Measurements from ENCODE around the gene SUB1. TPM values are rescaled to one million over a fixed set of nuclear protein-coding genes. Genes with fewer than 3 reads are reported as not detected.

SUB1 gene
- total and polyA plus RNA-seq, 2 donors (not counting 1 experiment from before 2014, with no cell fraction given): 88.0 to 358 TPM

- peaks cover 7% of the 10 kb centered on the region for H3K4me1 ChIP-seq (ENCODE audit: control insufficient read depth, extremely low read depth, insufficient read depth, low read length)
- DNase-seq (ENCODE audit: low read depth in 2 of 2): no peak
- H3K9me3 ChIP-seq (ENCODE audit: control insufficient read depth, insufficient read depth, low read depth, low read length): no peaks in the 10 kb centered on the region
- H2AFZ ChIP-seq (ENCODE audit: low read length): no peak overlapping the region
- H3K79me2 ChIP-seq (ENCODE audit: control insufficient read depth, insufficient read depth, low read length): peaks cover 37% of the 10 kb centered on the region
- H3K27me3 ChIP-seq (ENCODE audit: control insufficient read depth, insufficient read depth, low read length): no peaks in the 10 kb centered on the region
- no peak overlapping the region for H3K4me3 ChIP-seq (replicated peaks in 1 of 4; ENCODE audit: control extremely low read depth in 1 of 4, insufficient read depth in 1 of 4, low read depth in 3 of 4, low read length in 4 of 4)
- peaks cover 7% of the 10 kb centered on the region for H3K36me3 ChIP-seq (ENCODE audit: control insufficient read depth, insufficient read depth, low read length)
- H3K27ac ChIP-seq (ENCODE audit: insufficient read depth, low read length): no peak overlapping the region
- H3K9ac ChIP-seq (ENCODE audit: insufficient read depth, low read length): no peak overlapping the region
- H3K4me2 ChIP-seq (ENCODE audit: extremely low read depth, insufficient read depth, low read length): no peak overlapping the region
- H4K20me1 ChIP-seq (ENCODE audit: control insufficient read depth, extremely low read depth, insufficient read depth, low read length): no peaks in the 10 kb centered on the region
- TF ChIP-seq CTCF (conservative IDR thresholded peaks at IDR 0.05 in 1 of 2, IDR thresholded peaks at IDR 0.05 in 1 of 2; ENCODE audit: low read depth in 1 of 2, low read length in 2 of 2) (no peak), EZH2 (IDR thresholded peaks at IDR 0.05; ENCODE audit: low read length, missing control alignments) (no peak)
Observed at GRCh38 chr5:32597041-32597629, 11.8 kb downstream of the SUB1 start.

- Histone ChIP-seq H3K79me2 (ENCODE audit: control insufficient read depth, insufficient read depth, low read length) (peaks cover 31% of the 10 kb centered on the region), H3K36me3 (ENCODE audit: control insufficient read depth, insufficient read depth, low read length) (peaks cover 3% of the 10 kb centered on the region), H3K9ac (ENCODE audit: insufficient read depth, low read length) (no peak overlapping the region), H3K4me2 (ENCODE audit: extremely low read depth, insufficient read depth, low read length) (no peak overlapping the region), H3K27ac (ENCODE audit: insufficient read depth, low read length) (no peak overlapping the region), H4K20me1 (ENCODE audit: control insufficient read depth, extremely low read depth, insufficient read depth, low read length) (no peaks in the 10 kb centered on the region), H3K27me3 (ENCODE audit: control insufficient read depth, insufficient read depth, low read length) (no peaks in the 10 kb centered on the region), H2AFZ (ENCODE audit: low read length) (no peak overlapping the region), H3K4me1 (ENCODE audit: control insufficient read depth, extremely low read depth, insufficient read depth, low read length) (peaks cover 7% of the 10 kb centered on the region), H3K4me3 (replicated peaks in 1 of 4; ENCODE audit: control extremely low read depth in 1 of 4, insufficient read depth in 1 of 4, low read depth in 3 of 4, low read length in 4 of 4) (no peak overlapping the region), H3K9me3 (ENCODE audit: control insufficient read depth, insufficient read depth, low read depth, low read length) (no peaks in the 10 kb centered on the region)
- DNase-seq (ENCODE audit: low read depth in 2 of 2): no peak
- TF ChIP-seq CTCF (conservative IDR thresholded peaks at IDR 0.05 in 1 of 2, IDR thresholded peaks at IDR 0.05 in 1 of 2; ENCODE audit: low read depth in 1 of 2, low read length in 2 of 2) (no peak), EZH2 (IDR thresholded peaks at IDR 0.05; ENCODE audit: low read length, missing control alignments) (no peak)
Observed at GRCh38 chr5:32598260-32598937, 13.0 kb downstream of the SUB1 start.

- Histone ChIP-seq H3K27ac (ENCODE audit: insufficient read depth, low read length) (no peak overlapping the region), H3K27me3 (ENCODE audit: control insufficient read depth, insufficient read depth, low read length) (no peaks in the 10 kb centered on the region), H3K79me2 (ENCODE audit: control insufficient read depth, insufficient read depth, low read length) (peaks cover 27% of the 10 kb centered on the region), H3K36me3 (ENCODE audit: control insufficient read depth, insufficient read depth, low read length) (peaks cover 3% of the 10 kb centered on the region), H3K4me3 (replicated peaks in 1 of 4; ENCODE audit: control extremely low read depth in 1 of 4, insufficient read depth in 1 of 4, low read depth in 3 of 4, low read length in 4 of 4) (no peak overlapping the region), H4K20me1 (ENCODE audit: control insufficient read depth, extremely low read depth, insufficient read depth, low read length) (no peaks in the 10 kb centered on the region), H2AFZ (ENCODE audit: low read length) (no peak overlapping the region), H3K9me3 (ENCODE audit: control insufficient read depth, insufficient read depth, low read depth, low read length) (no peaks in the 10 kb centered on the region), H3K4me2 (ENCODE audit: extremely low read depth, insufficient read depth, low read length) (no peak overlapping the region), H3K4me1 (ENCODE audit: control insufficient read depth, extremely low read depth, insufficient read depth, low read length) (peaks cover 7% of the 10 kb centered on the region), H3K9ac (ENCODE audit: insufficient read depth, low read length) (no peak overlapping the region)
- no peak for DNase-seq (ENCODE audit: low read depth in 2 of 2)
- TF ChIP-seq EZH2 (IDR thresholded peaks at IDR 0.05; ENCODE audit: low read length, missing control alignments): no peak
Observed at GRCh38 chr5:32598997-32599549, 13.7 kb downstream of the SUB1 start.

All from fibroblast of lung (primary cell).